GM21515 (cell line): ENCODE data around the gene ZDHHC8.

ENCODE experiments used
- ATAC-seq: cut with Tn5 transposase; IDR thresholded peaks from one replicate; pipeline ENCODE4 v1.9.1; 2021; ENCODE audit not compliant: unreplicated experiment

The ZDHHC8 gene

GRCh38 chr22:20128902-20129746 lies 2.5 kb upstream of the ZDHHC8 start:
- no peak for ATAC-seq

GRCh38 chr22:20129747-20130014 lies 1.9 kb upstream of the ZDHHC8 start:
- no peak for ATAC-seq

GRCh38 chr22:20130319-20130718 lies 1.3 kb upstream of the ZDHHC8 start:
- no peak for ATAC-seq

- ATAC-seq: no peak
Measured at GRCh38 chr22:20130731-20131596, 640 bp upstream of the ZDHHC8 start.

GRCh38 chr22:20131859-20132685 lies 468 bp downstream of the ZDHHC8 start:
- ATAC-seq: no peak

- no peak for ATAC-seq
Measured at GRCh38 chr22:20132686-20133246, 1.2 kb downstream of the ZDHHC8 start.

- ATAC-seq: no peak
Measured at GRCh38 chr22:20133930-20134549, 2.4 kb downstream of the ZDHHC8 start.

- ATAC-seq: no peak
Measured at GRCh38 chr22:20135265-20135664, 3.7 kb downstream of the ZDHHC8 start.

GRCh38 chr22:20135806-20136602 lies 4.4 kb downstream of the ZDHHC8 start:
- ATAC-seq: no peak

- no peak for ATAC-seq
Measured at GRCh38 chr22:20136603-20136873, 4.9 kb downstream of the ZDHHC8 start.

- ATAC-seq: no peak
Measured at GRCh38 chr22:20137113-20137512, 5.5 kb downstream of the ZDHHC8 start.

- no peak for ATAC-seq
Measured at GRCh38 chr22:20137671-20138416, 6.2 kb downstream of the ZDHHC8 start.

- ATAC-seq: no peak
Measured at GRCh38 chr22:20138417-20138738, 6.8 kb downstream of the ZDHHC8 start.

GRCh38 chr22:20138868-20139267 lies 7.3 kb downstream of the ZDHHC8 start:
- no peak for ATAC-seq

GRCh38 chr22:20139391-20140106 lies 7.9 kb downstream of the ZDHHC8 start:
- ATAC-seq: no peak

- no peak for ATAC-seq
Measured at GRCh38 chr22:20140107-20140445, 8.5 kb downstream of the ZDHHC8 start.

GRCh38 chr22:20140521-20140964 lies 8.9 kb downstream of the ZDHHC8 start:
- no peak for ATAC-seq

- no peak for ATAC-seq
Measured at GRCh38 chr22:20141186-20142077, 9.8 kb downstream of the ZDHHC8 start.
